ENCODE data around the gene CCDC28B.

CCDC28B gene

GRCh38 chr1:32221980-32222755 is 21.8 kb downstream of the CCDC28B start, which contains the start of the genes EIF3I and TMEM234:
TSS of gene EIF3I (plus strand) at chr1:32222407. CDS start at chr1:32222442, 35 bp downstream.
TSS of gene TMEM234 (minus strand) at chr1:32222353. CDS start at chr1:32222322, 31 bp downstream.
- DNase-seq (ENCODE audit: low read depth, low spot score): peak; percentile 95

- DNase-seq (ENCODE audit: low read depth, low spot score): no peak
These were observed 23.3 kb downstream of the CCDC28B start for GRCh38 chr1:32223683-32224082.

- DNase-seq (ENCODE audit: low read depth, low spot score): no peak
These were observed 23.9 kb downstream of the CCDC28B start for GRCh38 chr1:32224285-32224684.

- DNase-seq (ENCODE audit: low read depth, low spot score): no peak
These were observed 28.4 kb downstream of the CCDC28B start for GRCh38 chr1:32228771-32229170.

GRCh38 chr1:32231843-32232432 is 31.5 kb downstream of the CCDC28B start:
- DNase-seq (ENCODE audit: low read depth, low spot score): no peak

GRCh38 chr1:32232558-32233304 is 32.3 kb downstream of the CCDC28B start:
- no peak for DNase-seq (ENCODE audit: low read depth, low spot score)

GRCh38 chr1:32234792-32235191 is 34.4 kb downstream of the CCDC28B start:
- DNase-seq (ENCODE audit: low read depth, low spot score): no peak

- no peak for DNase-seq (ENCODE audit: low read depth, low spot score)
These were observed 38.9 kb downstream of the CCDC28B start for GRCh38 chr1:32239337-32239736.

GRCh38 chr1:32239790-32240139 is 39.4 kb downstream of the CCDC28B start:
- no peak for DNase-seq (ENCODE audit: low read depth, low spot score)

- DNase-seq (ENCODE audit: low read depth, low spot score): peak; percentile 93
These were observed 40.0 kb downstream of the CCDC28B start for GRCh38 chr1:32240140-32240951.

- peak; percentile 76 for DNase-seq (ENCODE audit: low read depth, low spot score)
These were observed 40.8 kb downstream of the CCDC28B start for GRCh38 chr1:32241001-32241763.

GRCh38 chr1:32242341-32242851 is 42.0 kb downstream of the CCDC28B start:
- DNase-seq (ENCODE audit: low read depth, low spot score): peak; percentile 80

- no peak for DNase-seq (ENCODE audit: low read depth, low spot score)
These were observed 46.5 kb downstream of the CCDC28B start, which contains the start of gene FAM167B for GRCh38 chr1:32246888-32247273. TSS of gene FAM167B (plus strand) at chr1:32247222. CDS start at chr1:32247422, 200 bp downstream.

GRCh38 chr1:32247452-32247851 is 47.1 kb downstream of the CCDC28B start:
- no peak for DNase-seq (ENCODE audit: low read depth, low spot score)

GRCh38 chr1:32247983-32248889 is 47.8 kb downstream of the CCDC28B start:
- peak; percentile 93 for DNase-seq (ENCODE audit: low read depth, low spot score)

- no peak for DNase-seq (ENCODE audit: low read depth, low spot score)
These were observed 49.6 kb downstream of the CCDC28B start for GRCh38 chr1:32249831-32250525.

- DNase-seq (ENCODE audit: low read depth, low spot score): no peak
These were observed 50.7 kb downstream of the CCDC28B start, which contains the start of gene LCK for GRCh38 chr1:32250893-32251716. TSS of gene LCK (plus strand) at chr1:32251265. CDS start at chr1:32274330, 23,065 bp downstream.

All from ELF-1 (cell line).